GM18508 (cell line): ENCODE data around the gene RUFY3.
"Not testable (repeated sequence)": the region's sequence is repeated elsewhere in the genome, so short reads cannot be mapped to it uniquely, and the experiment has no call there.

ENCODE experiments used
- ATAC-seq: cut with Tn5 transposase; IDR thresholded peaks from one replicate; pipeline ENCODE4 v1.9.1; 2021; ENCODE audit warnings: moderate number of reproducible peaks; ENCODE audit not compliant: insufficient read depth, unreplicated experiment

Gene RUFY3

GRCh38 chr4:70734168-70734954 lies 12.6 kb downstream of the RUFY3 start:
- ATAC-seq = peak; percentile 96

- ATAC-seq = no peak
Observed at GRCh38 chr4:70734971-70735370, 13.2 kb downstream of the RUFY3 start.

- not testable (repeated sequence) for ATAC-seq
Observed at GRCh38 chr4:70735915-70736314, 14.2 kb downstream of the RUFY3 start.

- no peak for ATAC-seq
Observed at GRCh38 chr4:70737006-70737405, 15.2 kb downstream of the RUFY3 start.

GRCh38 chr4:70737409-70737808 lies 15.6 kb downstream of the RUFY3 start:
- ATAC-seq = no peak

DNA sequence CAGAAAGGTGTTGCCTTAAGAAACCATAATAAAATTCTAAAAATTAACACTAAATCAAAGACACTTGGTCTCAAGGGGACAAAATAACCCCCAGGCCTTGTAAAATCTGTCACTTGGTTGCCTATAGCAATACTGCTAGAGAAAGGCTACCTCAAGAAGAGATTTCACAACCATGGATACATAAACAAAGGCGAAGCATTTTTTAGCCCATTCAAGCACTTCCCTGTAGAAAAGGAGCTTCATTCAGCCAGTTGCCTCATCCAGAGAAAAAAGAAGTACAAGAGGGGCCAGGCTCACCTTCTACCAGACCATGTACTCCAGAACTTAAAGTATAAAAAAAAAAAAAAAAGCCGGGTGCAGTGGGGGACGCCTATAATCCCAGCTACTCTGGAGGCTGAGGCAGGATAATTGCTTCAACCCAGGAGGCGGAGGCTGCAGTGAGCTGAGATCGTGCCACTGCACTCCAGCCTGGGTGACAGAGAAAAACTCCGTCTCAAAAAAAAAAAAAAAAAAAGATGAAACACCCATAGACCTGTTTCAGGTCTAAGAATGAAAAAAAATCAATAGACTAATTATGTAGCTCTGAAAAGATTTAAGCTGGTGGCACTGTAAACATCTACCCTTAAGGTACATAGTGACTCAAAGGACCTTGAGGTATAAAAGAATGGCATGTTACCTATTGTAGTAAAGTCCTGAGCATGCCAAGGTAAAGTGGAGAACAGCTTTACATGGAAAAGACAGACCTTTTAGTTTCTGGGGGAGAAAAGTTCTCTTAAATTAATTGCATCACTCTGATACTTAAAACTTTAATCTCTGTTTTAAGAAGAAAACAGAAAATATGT lies 18.0 kb downstream of the RUFY3 start:
- ATAC-seq = no peak

DNA sequence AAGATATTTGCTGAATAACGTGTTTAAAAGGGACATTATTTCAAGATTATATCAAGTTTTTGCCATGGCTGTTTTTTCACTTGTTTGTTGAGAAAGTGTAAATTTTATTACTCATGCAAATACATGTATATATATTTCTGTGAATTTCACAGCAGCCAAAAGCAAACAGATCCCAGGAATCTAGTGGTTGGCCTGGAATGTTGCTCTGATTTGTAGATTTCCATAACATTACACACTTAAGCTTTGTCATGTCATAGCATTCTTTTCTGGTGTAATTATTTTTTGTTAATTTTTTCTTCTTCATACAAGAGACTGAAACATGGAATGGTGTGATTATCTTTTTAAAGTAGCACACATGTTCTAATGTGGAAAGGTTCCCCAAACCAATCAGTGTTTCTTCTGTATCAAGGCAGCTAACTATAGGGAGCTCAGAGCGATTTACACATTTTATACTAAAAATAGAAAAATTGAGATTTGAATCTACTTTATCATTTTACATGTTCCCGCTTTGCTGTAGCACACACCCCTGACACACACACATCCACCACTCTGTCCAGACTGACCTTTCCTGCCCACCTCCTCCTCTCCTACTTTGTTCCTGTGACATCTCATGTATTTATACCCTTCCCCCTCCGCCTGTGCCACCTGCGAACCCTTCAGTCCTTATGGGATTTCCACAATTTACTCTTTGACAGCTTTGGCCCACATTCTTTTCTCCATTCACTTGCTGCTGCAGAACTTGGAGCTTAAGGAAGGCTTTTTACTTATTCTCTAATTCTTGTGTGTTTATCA lies 20.3 kb downstream of the RUFY3 start:
- no peak for ATAC-seq

GRCh38 chr4:70743731-70744130 lies 22.0 kb downstream of the RUFY3 start:
- no peak for ATAC-seq

- ATAC-seq = no peak
Observed at GRCh38 chr4:70746179-70746839, 24.5 kb downstream of the RUFY3 start.

GRCh38 chr4:70747874-70748273 lies 26.1 kb downstream of the RUFY3 start:
- no peak for ATAC-seq

DNA sequence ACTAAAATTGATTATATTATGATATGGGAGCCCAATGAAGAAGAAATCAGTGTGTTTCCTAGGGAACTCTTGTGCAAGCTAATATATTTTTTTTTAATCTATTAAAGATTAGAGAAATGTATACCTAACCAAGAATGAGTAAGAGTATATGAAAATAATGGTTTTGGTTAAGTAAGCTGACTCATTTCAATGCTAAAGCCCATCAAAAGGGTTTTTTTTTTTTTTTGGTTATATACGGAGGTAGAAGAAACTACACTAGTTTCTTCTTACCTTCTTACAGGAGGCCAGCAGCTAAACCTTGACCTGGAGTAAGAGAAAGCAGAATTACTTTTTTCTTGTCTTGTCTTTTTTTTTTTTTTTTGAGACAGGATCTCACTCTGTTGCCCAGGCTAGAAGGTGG lies 27.5 kb downstream of the RUFY3 start:
- peak; percentile 90 for ATAC-seq

GRCh38 chr4:70752236-70752635 lies 30.5 kb downstream of the RUFY3 start:
- ATAC-seq = no peak

GRCh38 chr4:70753630-70754029 lies 31.9 kb downstream of the RUFY3 start:
- no peak for ATAC-seq

DNA sequence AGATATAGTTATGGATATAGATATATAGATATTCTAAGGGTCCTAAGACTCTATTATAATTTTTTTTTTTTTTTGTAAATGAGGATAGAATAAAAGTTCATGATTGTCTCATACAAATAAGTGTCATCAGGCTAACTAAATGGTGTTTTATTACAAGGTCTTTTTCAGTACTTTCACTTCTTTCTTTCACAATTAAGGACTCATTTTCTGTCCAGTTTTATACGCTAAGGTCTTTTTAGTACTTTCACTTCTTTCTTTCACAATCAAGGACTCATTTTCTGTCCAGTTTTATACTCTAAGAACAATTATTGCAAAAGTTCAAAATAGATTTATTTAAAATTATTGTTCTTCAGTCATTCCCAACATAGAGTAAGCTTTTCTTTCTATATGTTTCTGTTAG lies 32.7 kb downstream of the RUFY3 start:
- ATAC-seq = peak; percentile 74

DNA sequence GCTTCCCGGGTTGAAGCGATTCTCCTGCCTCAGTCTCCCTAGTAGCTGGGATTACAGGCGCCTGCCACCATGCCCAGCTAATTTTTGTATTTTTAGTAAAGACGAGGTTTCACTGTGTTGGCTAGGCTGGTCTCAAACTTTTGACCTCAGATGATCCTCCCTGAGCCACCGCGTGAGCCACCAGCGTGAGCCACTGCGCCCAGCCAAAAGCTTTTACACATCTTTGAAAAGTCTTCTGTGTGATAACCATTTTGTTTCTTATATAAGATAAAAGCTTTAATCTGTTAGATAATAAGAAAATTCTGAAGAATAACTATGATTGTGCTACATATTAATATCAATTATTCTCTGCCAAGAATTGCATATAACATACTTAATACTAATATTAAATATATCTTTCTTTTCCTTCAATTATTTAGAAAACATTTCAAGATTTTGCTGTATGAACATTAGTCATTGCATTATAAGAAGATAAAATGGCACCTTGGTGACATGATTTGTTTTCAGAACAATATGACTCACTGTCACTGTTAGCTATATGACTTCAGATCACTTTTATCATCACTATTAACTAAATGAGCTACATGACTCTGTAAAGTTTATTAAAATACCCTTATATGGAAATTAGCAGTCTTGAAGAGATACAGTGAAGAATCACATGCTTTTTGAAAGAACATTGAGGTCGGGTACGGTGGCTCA lies 33.4 kb downstream of the RUFY3 start:
- no peak for ATAC-seq

DNA sequence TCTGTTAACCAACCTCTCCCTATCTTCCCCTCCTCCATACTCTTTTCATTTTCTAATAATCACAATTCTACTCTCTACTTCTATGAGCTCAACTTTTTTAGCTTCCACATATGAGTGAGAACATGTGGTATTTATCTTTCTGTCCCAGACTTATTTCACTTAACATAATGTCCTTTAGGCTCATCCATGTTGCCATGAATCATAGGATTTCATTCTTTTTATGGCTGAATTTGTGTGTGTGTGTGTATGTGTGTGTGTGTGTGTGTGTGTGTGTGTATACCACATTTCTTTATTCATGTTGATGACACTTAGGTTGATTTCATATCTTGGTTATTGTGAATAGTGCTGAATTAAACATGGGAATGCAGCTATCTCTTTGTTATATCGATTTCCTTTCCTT lies 37.4 kb downstream of the RUFY3 start:
- no peak for ATAC-seq

DNA sequence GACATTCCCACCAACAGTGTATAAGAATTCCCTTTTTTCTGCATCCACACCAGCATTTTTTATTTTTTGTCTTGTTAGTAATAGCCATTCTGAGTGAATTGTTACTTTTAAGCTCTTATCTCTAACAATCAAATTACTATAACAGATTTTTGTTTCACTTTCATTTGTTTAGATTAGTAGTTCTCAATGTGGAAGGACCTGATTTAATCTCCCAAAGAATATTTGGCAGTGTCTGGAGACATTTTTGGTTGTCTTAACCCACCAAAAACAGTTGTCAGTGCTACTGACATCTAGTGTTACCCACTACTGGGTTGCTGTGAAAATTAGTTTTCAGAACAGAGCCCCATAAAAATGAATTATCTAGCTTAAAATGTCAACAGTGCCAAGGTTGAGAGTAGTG lies 37.9 kb downstream of the RUFY3 start:
- no peak for ATAC-seq

- no peak for ATAC-seq
Observed at GRCh38 chr4:70760662-70761061, 38.9 kb downstream of the RUFY3 start.

DNA sequence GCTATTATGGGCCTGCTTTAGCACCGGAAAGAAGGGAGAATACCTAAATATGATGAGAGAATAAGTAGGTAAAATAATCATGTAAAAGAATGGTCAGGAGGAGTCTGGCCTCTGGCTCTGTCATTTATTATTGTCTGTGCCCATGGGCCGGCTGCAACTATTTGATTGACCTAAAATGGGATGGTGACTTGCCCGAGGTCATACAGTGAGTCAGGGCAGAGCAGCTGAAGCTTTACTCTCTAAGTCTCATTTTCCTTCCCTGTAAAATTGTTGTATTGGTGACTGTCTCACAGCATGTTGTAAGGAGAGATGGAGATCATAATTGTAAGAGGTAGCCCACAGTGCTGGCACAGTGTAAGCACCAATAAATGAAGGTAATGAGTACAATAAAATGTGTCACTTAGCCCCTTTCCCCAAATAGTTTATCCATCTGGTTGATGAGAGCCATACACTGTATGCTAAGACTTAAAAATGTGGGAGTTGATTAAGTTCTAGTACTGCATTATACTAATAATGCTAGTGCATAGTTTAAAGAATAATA lies 39.6 kb downstream of the RUFY3 start:
- ATAC-seq = no peak
